IPS-NIHi7 (cell line): Measurements from ENCODE around the gene GRN.
A peak's percentile ranks its signal among the peaks of the same experiment; 100 is the strongest.
"Not testable (repeated sequence)": the region's sequence is repeated elsewhere in the genome, so short reads cannot be mapped to it uniquely, and the experiment has no call there.

Experiments used
- DNase-seq: peaks from one replicate; pipeline ENCODE4 v3.0.0; 2012; ENCODE audit warnings: mixed read lengths; ENCODE audit errors: extremely low spot score

Gene GRN

DNA sequence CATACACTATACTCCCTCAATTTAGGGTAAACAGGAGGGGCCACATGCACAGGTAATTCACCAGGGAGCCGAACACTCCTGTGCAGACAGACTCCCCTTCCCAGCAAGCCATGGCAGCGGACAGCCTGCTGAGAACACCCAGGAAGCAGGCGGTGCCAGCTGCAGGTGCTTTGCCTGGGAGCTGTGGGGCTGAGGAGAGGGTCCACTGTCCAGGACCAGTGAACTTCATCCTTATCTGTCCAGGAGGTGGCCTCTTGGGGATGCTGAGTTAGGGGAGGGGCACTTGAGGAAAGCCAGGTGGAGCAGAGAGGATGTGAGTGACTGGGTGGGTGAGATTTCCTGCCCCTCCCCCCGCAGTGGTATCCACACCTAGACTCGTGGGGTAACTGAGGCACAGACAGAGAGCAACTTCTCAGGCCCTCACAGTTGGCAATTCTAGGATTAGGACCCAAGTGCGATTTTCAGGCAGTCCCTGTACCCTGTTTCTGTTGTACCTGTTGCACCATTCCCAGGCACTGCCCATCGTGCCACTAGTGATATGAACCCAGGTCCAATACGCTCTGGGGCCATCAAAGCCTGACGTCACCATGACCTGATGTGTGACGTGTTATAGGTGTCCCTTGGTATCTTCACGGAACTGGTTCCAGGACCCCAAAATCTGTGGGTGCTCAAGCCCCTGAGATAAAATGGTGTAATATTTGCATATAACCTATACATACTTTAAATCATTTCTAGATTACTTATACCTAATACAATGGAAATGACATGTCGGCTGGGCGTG lies 1.2 kb downstream of the GRN start:
- no peak for DNase-seq

DNA sequence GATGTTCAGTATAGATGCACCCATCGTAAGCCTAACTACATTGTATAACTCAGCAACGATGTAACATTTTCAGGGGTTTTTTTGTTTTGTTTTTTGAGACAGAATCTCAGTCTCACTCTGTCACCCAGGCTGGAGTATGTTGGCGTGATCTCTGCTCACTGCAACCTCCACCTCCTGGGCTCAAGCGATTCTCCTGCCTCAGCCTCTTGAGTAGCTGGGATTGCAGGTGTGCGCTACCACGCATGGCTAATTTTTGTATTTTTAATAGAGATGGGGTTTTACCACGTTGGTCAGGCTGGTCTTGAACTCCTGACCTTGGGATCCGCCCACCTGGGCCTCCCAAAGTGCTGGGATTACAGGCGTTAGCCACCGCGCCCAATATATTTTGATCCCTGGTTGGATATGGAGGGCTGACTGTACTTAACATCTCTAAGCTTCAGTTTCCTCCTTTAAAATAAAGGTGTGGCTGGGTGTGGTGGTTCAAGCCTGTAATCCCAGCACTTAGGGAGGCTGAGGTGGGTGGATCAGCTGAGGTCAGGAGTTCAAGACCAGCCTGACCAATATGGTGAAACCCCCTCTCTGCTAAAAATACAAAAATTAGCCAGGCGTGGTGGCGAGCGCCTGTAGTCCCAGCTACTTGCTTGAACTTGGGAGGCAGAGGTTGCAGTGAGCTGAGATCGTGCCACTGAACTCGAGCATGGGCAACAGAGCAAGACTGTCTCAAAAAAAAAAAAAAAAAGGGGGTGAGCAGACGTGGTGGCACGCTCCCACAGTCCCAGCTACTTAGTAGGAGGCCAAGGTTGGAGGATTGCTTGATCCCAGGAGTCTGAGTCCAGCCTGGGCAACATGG lies 2.3 kb downstream of the GRN start:
- DNase-seq, result not testable (repeated sequence)

DNA sequence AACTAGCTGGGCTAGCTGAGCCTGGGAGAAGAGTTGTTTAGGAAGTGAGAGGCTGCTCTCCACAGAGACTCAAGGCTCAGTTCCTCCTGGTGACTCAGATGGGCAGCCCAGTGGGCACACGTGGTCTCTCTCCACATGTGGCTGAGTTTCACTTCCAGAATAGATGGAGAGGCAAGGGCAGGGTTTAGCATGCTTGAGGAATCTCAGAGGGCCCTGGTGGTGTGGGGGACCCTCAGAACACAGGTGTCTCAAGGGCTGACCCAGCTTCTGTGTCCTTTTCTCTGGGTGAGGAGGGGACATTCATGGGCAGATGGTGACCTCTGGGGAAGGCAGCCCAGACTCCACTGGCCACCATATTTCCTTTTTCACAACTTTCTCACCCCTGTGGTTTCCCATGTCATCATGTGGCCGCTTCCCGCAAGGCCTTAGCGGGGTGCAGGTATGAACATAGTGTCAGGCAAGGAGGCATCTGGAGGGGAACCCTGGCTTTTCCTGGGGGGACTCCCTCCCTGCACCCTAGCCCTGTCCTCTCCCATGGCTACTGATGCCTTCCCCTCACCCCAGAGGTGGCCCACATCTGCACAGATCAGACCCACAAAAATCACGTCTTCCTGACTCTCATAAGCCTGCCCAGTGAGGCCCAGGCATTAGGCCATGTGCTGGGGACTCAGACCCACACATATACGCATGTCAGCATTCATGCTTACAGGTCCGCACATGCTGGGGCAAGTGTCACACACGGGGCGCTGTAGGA lies 3.3 kb downstream of the GRN start:
- DNase-seq, result no peak

DNA sequence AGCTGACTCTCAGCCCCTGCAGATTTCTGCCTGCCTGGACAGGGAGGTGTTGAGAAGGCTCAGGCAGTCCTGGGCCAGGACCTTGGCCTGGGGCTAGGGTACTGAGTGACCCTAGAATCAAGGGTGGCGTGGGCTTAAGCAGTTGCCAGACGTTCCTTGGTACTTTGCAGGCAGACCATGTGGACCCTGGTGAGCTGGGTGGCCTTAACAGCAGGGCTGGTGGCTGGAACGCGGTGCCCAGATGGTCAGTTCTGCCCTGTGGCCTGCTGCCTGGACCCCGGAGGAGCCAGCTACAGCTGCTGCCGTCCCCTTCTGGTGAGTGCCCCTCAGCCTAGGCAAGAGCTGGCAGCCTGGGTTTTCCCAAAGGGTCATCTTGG lies 3.9 kb downstream of the GRN start:
- no peak for DNase-seq

DNA sequence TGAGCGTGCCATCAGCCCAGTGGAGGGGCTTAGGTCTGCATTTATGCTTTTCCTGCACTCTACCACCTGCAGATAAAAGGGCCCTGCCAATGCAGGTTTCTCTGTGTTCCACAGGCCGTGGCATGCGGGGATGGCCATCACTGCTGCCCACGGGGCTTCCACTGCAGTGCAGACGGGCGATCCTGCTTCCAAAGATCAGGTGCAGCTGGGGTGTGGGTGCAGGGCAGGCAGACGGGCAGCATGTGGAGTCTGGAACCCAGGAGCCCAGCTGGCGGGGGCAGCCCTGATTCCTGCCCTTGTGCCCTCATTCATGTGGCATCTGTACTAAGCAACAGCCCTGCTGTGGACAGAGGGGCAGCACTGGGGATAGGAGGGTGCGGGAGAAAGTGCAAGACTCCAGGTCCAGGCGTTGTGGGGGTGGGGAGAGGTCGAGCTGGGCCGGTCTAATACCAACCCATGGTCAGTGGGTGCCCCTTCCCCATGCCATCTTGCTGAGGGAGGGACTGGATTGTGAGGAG lies 4.5 kb downstream of the GRN start:
- DNase-seq, result no peak

DNA sequence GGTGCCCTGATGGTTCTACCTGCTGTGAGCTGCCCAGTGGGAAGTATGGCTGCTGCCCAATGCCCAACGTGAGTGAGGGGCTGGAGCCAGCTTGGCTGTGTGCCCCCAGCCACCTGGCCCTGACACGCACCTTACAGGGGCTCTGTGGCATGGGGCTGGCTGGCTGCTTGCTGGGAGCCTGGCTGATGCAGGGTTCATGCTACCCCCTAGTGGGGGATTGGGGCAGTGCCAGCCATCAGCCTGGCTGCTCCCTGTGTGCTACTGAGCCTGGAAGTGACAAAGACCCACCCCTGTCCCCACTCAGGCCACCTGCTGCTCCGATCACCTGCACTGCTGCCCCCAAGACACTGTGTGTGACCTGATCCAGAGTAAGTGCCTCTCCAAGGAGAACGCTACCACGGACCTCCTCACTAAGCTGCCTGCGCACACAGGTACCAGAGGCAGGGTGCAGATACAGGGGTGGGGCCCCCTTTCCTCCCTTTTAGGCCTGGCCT lies 5.7 kb downstream of the GRN start:
- DNase-seq, result peak; percentile 83

DNA sequence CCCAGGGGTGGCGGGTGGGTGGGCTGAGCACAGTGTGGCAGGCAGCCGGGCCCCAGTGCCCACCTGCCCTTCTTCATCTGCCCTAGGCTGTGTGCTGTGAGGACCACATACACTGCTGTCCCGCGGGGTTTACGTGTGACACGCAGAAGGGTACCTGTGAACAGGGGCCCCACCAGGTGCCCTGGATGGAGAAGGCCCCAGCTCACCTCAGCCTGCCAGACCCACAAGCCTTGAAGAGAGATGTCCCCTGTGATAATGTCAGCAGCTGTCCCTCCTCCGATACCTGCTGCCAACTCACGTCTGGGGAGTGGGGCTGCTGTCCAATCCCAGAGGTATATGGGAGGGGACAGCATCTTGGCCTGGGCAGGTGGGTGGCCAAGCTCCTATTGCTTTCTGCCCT lies 6.4 kb downstream of the GRN start:
- no peak for DNase-seq

DNA sequence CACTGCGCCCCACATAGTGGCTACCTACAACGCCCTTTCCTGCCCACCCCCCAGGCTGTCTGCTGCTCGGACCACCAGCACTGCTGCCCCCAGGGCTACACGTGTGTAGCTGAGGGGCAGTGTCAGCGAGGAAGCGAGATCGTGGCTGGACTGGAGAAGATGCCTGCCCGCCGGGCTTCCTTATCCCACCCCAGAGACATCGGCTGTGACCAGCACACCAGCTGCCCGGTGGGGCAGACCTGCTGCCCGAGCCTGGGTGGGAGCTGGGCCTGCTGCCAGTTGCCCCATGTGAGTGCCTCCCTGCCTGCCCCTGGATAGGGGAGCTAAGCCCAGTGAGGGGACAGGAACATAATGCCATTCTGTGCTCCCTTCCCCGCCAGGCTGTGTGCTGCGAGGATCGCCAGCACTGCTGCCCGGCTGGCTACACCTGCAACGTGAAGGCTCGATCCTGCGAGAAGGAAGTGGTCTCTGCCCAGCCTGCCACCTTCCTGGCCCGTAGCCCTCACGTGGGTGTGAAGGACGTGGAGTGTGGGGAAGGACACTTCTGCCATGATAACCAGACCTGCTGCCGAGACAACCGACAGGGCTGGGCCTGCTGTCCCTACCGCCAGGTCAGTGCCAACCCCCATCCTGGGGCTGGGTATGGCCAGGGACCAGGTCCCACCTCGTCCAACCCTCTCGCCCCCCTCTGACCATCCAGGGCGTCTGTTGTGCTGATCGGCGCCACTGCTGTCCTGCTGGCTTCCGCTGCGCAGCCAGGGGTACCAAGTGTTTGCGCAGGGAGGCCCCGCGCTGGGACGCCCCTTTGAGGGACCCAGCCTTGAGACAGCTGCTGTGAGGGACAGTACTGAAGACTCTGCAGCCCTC lies 7.1 kb downstream of the GRN start:
- DNase-seq, result no peak

DNA sequence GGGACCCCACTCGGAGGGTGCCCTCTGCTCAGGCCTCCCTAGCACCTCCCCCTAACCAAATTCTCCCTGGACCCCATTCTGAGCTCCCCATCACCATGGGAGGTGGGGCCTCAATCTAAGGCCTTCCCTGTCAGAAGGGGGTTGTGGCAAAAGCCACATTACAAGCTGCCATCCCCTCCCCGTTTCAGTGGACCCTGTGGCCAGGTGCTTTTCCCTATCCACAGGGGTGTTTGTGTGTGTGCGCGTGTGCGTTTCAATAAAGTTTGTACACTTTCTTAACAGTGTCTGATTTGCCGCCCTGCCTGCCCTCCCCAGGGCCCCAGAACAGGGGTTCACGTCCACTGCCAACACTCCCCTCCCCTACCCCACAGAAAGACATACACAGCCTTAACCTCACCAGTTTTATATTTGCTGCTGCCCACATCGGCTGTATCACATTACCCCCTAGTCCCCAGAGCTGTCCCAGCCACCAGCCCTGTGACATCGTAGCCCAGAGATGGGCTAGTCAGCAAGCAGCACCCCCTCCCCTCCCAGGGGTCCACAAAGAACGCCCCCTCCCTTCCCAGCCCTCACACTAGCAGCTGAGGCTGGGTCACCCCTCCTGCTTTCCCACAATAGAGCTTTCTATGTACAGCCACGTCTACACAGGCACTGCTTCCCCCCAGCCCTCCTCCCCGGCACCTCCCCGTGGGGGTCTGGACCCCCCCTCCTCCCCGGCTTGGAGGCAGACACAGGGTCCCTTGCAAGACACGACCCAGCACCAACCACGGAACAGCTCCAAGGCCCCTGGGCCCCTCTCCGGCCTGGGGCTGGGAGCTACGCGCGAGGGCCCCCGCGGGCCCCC lies 7.9 kb downstream of the GRN start:
- DNase-seq, result no peak

DNA sequence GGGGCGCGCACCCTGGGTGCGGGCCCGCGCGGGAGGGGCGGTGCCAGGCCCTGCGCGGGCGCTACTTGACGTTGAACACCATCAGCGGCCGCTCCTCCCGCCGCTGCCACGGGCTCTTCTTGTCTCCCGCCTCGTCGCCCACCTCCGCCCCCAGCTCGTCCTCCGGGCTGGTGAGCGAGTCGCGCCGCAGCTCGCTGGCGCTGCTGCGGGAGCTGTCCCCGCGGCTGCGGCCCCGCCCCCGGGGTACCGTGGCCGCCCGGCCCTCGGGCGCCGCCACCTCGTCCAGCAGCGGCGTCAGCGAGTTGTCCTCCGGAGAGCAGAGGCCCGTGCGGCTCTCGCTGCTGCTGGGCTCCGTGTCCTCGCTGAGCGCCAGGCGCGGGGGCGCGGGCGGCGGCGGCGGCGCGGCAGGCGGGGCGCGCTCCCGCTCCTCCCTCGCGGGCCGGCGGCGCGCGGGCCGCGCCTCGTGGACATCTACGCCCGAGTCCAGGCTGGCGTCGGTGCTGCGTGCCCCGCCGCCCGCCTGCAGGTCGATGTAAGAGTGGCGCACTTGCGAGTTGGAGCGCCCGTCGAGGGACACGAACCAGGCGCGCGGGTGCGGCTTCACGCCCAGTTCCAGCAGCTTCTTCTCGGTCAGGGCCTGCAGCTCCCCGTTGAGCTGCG lies 8.7 kb downstream of the GRN start:
- peak; percentile 58 for DNase-seq

DNA sequence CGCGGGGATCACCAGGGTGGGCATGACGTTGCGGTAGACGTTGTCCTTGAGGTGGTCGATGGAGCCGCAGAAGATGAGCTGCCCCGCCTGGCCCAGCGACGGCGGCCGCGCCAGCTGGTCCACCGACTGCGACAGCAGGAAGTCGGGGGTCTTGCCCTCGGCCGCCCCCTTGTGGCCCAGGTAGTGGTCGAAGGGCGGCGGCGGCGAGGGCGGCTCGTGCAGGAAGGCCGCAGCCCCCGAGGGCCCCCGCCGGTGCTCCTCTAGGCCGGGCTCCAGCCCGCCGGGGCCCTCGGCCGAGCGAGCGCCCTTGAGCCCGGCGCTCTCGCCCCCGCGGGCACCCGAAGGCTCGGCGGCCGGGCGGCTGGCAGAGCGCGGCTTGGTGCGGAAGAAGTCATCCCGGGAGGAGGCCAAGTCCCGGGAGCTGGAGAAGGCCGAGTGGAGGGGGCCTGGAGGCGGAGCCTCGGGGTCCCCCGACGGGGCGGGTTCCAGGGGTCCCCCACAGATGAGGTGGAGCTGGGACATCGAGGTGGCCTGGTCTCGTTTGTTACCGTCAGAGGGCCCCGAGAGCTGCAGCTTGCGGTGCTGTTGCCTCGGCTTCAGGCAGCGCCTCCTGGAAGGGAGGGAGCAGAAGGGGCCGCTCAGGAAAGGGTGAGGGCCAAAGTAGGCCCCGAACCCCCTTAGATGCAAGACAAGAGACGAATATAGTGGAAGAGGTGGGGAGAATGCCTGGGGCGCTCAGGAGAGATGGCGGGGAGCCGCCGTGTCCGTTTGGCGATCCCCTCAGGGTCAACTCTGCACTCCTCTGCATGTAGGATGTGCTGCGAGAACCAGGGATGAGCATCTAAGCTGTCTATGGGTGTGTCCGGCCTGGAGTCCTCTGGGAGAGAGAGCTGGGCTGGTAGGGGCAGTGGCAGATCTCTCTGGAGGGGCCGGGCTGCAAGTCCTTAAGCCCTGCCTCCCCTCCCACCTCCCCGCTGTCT lies 9.8 kb downstream of the GRN start:
- DNase-seq, result peak; percentile 87

DNA sequence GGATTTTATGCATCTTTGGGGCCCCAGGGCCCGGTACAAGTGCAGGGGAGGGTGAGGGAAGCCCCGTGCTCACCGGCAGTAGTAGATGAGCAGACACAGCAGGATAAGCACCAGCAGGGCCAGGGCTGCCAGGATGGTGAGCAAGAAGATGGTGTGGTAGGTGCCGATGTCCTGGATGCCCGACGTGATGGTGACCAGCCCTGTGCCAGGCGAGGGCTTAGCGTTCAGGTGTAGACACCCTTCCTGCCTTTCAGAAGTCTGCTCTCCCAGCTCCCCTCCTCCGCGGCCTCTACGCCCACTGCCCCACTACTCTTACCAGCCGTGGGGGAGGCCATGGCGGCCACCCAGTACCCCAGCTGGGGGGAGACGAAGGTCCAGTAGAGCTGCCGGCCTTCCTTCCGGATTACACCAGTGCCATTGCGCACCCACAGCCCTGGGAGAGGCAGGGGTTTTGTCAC lies 10.6 kb downstream of the GRN start:
- DNase-seq, result no peak

DNA sequence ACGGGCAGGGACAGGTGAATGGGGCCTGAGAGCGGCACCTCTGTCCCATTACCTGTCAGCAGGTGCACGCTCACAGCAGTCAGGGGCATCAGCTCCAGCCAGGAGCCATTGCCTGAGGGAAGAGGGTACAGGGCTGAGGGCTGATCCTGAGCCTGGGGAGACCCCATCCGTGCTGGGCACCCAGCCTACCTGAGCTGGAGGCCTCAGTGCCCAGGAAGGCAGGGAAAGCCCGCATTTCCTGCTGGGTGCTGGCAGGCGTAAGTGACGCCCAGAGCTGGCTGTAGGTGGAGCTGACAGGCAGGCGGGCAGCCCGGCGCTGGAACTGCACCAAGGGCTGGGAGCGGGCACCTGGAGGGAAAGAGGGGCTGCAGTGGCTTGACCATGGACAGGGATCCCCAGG lies 11.1 kb downstream of the GRN start:
- no peak for DNase-seq

DNA sequence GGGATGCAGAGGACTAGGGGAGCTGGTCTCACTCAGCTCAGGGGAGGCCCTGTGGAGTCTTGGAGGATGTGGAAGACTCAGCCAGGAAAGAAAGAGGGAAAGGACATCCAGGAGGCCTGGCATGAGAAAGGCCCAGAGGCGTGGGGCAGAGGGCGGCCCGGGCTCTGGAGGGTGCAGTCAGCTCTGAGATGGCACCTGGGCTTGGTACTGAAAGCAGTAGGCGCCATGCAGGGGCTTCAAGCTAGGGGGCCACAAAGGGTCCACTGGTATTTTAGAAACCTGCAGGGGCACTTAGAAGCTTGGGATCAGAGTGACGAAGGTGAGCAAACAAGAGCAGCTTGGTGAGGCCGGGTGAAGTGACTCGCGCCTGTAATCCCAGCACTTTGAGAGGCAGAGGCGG lies 13.0 kb downstream of the GRN start:
- DNase-seq, result no peak

DNA sequence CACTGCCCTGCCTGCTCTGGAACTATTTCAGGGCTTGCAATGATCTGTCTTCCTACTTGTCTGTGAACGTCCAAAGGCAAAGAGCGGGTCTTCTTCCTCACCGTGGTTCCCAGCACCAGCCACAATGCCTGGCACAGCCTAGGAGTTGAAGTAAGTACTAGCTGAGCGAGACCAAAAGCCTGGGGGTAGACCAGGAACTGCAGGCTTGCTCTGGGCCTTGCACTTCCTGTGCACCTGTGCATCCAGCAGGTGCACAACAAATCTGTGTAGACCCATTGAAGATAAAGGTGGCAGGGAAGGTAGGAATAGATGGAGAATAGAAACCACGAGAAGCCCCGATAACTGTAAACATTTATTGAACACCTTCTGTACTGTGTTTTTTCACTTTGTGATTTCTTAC lies 13.9 kb downstream of the GRN start:
- no peak for DNase-seq

DNA sequence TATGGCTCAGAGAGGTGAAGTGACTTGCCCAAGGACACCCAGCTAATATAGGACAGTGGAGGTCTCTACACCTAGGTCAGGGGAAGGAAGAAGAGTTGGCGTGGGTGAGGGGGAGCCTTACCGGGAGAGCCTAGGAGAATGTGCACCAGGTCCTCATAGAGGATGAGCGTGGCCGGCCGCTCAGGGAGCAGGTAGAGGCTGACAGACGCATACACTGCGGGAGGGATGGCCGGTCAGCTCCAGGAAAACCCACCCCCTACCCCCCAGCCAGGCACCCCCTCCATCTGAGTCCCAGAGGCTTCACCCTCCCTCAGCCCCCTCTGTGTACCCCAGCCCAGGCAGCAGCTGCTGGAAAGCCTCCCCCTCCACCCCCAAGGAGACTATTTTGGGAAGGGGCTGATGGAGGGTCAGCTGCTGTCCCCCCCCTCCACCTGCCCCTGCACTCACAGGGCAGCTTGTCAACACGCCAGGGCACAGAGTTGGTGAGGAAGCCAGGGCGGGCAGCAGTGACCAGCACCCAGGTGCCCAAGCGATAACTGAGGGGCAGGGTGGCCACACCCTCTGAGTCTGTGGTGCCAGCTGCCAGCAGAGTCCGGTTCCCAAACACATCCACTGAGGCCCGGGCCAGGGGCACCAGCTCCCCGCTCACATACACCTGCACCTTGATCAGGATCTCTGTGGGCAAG lies 14.5 kb downstream of the GRN start:
- no peak for DNase-seq

DNA sequence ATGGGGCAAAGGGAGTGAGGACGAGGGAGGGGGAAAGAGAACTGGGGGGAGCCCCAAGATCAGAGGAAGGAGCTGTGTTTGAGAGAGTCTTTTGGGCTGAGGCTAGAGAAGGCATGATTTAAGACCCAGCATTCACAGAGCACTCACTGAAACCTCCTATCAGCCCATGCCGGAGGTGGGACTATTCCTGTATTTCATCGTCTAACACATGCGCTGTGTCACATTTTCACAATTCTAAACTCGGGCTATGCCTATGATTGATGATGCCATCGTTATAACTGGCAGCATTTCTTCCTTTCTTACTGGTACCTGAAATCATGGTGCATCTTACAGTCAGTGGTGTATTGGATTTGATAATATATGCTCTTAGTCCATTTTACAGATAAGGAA lies 15.0 kb downstream of the GRN start:
- no peak for DNase-seq

DNA sequence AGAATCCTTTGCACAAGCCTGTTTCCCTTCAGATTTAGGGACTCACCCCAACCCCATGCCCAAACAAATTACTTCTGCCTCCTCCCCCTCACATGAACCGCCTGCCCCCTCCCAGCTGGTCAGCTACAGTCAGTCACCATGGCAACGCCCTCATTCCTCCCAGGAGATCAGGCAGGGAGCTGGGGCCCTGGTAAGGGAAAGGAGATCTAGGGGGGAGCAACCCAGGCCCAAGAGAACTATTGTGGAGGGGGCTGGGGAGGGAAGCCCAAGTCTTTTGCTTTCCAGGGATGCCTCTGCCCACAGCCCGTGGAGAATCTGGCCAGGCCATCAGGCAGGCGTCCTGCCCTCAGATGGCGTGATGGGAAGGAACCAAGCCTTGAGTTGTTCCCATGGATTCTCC lies 15.7 kb downstream of the GRN start:
- peak; percentile 37 for DNase-seq
